HG03520 (cell line): ENCODE measurements around the gene CALY.
"Not testable (repeated sequence)": the region's sequence is repeated elsewhere in the genome, so short reads cannot be mapped to it uniquely, and the experiment has no call there.

Source experiments
- ATAC-seq: cut with Tn5 transposase; IDR thresholded peaks from one replicate; pipeline ENCODE4 v1.9.1; 2021; ENCODE audit warnings: mild to moderate bottlenecking, moderate library complexity; ENCODE audit not compliant: unreplicated experiment

CALY gene, protein sequence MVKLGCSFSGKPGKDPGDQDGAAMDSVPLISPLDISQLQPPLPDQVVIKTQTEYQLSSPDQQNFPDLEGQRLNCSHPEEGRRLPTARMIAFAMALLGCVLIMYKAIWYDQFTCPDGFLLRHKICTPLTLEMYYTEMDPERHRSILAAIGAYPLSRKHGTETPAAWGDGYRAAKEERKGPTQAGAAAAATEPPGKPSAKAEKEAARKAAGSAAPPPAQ

DNA sequence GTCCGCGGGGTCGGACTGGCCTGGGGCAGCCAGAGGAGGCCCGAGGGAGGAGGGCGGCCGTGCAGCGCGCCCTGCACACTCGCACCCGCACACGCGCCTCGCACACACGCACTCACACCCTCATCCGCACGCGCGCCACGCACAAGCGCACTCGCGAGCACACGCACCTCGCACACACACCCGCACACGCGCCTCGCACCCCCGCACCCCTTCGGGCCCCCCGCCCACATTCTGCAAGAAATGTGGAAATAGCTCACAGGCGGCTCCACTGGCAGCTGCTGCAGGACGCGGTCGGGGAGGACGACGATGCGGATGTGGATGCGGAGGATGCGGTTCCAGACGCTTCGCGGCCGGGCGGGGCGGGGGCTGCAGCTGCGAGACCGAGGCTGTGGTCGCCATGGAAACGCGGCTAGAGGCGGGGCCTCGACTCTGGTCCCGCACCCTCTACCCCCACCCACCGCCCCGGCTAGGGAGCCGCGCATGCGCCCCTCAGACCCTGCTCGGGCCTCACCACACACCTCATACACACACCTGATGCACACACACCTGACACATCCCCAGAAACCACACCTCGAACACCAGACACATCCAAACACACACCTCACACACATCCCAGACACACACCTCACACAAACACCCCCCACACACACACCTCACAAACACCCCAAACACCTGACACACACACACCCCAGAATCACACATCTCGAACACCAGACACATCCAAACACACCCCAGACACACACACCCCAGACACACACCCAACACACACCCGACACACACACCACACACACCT, at the start of gene CALY:
Gene CALY (minus strand): TSS at position 320 of the 793 bp plus-strand sequence. CDS start 7,907 bp downstream, outside the sequence.
- ATAC-seq, result no peak

DNA sequence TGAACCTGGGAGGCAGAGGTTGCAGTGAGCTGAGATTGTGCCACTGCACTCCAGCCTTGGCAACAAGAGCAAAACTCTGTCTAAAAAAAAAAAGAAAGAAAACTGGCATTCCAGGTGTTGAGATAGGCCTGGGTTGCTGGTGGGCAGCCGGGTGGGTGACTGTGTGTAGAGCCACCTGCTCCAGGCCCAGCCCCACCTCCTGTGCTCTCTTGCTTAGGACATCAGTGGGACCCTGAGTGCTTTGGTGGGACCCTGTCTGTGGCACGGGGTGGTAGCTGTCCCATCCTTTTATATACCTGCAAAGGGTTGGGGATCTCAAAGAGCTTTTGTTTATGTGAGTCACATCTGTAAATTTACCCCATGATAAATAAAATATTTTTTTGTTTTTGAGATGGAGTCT, 48.5 kb upstream of the CALY start:
- ATAC-seq, result no peak

DNA sequence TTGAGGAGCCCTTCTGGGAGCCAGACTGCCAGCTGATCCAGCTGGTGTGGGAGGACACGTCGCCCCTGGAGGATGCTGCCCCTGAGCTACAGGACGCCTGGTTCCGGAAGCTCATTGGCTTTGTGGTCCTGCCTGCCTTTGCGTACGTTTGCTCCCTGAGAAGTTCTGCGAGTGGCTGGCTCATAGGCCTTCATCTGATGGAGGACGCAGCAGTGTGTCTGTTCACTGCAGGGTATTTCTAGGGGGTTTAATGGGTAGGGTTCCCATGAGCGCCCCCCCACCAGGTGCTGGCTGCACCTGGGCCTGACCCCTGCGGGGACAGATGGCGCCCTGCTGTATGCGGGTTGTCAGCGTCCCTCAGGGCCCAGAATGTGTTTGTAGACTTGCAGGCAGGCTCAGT, 47.4 kb upstream of the CALY start:
- ATAC-seq, result no peak

DNA sequence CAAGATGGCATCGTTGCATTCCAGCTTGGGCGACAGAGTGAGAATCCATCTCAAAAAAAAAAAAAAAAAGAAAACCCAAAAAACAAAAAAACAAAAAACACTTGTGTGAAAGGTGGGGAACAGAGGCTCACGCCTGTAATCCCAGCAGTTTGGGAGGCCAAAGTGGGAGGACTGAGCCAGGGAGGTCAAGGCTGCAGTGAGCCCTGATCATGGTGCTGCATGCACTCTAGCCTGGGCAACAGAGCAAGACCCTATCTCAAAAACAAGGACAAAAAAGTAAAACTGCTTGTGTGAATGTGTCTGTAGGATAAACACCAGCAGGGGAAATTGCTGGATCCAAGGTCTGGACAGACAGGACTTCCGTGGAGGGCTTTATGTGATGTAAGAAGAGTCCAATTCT, 46.9 kb upstream of the CALY start:
- ATAC-seq, result no peak

DNA sequence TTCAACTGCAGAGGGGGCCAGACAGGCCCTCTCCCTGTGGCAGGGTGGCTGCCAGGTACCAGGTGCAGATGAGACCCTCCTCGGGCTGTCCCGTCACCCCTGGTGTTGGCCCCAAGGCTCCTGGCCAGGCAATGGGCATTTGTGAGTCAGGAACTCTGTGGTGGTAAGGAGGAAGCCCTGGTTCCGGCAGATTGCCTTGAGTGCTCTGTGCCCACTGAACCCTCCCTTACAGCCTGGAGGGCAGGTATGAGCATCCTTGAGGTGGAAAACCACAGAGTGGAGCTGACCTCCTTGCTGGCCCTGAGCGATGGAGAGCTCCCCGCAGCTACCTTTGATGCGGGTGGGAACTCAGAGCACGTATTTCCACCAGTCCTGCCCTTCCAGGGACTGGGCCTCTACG, 44.3 kb upstream of the CALY start:
- ATAC-seq, result no peak

DNA sequence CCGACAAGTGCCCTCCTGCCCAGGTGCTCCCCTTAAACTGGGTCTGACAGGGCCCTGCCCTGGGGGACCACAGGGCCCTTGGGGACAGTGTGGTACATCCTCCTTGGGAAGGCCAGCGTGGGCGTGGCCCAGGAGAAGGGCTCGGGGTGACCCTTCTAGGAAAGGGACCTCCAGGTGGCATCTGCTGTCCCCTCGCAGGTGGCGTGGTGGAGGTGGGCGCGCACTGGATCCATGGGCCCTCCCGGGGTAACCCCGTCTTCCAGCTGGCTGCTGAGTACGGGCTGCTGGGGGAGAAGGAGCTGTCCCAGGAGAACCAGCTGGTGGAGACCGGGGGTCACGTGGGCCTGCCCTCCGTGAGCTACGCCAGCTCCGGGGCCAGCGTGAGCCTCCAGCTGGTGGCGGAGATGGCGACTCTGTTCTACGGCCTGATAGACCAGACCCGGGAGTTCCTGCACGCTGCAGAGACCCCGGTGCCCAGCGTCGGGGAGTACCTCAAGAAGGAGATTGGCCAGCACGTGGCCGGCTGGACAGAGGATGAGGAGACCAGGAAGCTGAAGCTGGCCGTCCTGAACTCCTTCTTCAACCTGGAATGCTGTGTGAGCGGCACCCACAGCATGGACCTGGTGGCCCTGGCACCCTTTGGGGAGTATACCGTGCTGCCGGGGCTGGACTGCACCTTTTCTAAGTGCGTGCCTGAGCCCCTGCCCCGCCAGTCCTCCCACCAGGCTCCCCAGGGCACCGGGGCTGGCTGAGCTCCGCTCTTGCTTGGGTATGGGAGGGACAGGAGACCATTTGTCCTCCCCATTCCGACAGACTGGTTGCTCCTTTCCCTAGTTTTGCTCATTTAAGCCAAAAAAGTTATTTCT, 43.3 kb upstream of the CALY start:
- no peak for ATAC-seq

DNA sequence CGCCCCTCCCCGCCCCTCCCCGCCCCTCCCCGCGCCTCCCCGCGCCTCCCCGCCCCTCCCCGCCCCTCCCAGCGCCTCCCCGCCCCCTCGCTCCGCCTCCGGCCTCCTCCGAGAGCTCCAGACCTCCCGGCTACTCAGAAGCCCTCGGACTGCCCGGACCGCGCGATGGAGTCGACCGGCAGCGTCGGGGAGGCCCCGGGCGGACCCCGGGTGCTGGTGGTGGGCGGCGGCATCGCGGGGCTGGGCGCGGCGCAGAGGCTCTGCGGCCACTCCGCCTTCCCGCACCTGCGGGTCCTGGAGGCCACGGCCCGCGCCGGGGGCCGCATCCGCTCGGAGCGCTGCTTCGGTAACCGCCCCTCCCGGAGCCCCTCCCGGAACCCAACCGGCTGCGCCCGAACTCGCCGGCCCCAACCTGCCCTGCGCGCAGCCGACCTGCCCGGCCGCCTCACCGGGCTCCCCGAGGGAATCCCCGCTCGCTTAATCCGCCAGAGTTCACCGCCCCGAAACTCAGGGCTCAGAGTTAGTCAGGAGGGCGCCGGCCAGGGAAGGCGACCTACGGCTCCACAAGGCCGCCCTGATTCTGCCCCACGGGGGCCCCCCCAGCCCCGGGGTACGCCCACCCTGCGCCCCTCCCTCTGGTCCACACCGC, 42.6 kb upstream of the CALY start, which contains the start of gene PAOX:
Gene PAOX (plus strand): TSS at position 111 of the 649 bp plus-strand sequence. CDS start 55 bp downstream, at position 166.
- peak; percentile 48 for ATAC-seq

DNA sequence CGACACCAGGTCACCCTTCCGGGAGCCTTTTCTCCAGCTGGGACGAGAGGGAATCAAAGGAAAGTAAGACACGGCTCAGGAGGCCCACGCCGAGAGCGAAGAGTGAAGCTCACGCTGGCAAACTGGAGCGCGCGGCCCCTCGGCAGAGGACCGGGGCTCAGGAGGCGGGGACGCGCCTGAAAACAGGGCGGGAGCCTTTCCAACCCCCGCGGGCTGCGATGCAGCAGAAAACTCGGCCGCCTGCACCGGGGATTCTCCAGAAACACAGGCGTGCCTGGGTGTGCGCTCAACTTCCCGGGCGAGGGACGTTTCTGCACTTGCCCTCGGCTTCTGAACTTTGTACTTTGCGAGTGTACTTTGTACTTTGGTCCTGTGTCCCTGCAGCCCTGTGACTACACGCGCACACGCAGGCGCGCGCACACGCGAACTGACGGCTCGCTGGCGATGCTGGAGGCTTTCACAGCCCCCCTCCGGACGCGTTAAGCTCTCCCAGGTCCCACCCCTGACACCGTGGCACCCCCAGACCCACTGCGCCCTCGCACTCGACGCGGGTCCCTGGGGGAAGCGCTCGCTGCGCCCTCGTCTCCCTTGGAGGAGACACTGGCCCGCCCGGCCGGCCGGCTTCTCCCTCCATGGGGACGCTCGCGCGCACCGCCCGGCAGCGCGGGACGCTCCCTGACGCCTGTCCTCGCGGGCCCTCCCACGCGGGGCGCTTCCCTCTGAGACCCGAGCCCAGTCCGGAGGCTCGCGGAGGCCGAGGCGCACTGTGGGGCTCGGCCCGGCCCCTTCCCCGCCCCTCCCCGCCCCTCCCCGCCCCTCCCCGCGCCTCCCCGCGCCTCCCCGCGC, 41.8 kb upstream of the CALY start:
- ATAC-seq, result peak; percentile 34

DNA sequence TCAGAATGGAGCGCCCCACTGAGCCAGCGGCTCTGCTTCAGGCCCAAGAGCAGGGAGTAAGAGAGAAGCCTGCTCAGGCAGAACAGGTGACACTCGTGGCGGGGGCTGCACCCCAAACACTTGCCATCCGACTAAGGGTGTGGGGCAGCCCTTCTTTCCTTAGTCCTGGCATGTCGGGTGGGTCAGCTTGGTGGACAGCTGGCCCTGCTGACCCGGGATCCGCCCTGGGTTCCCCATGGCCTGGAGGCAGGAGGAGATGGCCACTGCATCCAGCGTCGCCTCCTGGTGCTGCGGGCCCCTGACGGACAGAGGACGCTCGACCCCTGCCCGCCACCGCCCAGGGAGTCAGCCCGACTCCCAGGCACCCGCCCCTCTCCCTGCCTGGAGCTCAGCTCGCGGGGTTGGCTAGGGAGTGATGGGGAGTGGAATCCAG, 41.1 kb upstream of the CALY start:
- no peak for ATAC-seq

DNA sequence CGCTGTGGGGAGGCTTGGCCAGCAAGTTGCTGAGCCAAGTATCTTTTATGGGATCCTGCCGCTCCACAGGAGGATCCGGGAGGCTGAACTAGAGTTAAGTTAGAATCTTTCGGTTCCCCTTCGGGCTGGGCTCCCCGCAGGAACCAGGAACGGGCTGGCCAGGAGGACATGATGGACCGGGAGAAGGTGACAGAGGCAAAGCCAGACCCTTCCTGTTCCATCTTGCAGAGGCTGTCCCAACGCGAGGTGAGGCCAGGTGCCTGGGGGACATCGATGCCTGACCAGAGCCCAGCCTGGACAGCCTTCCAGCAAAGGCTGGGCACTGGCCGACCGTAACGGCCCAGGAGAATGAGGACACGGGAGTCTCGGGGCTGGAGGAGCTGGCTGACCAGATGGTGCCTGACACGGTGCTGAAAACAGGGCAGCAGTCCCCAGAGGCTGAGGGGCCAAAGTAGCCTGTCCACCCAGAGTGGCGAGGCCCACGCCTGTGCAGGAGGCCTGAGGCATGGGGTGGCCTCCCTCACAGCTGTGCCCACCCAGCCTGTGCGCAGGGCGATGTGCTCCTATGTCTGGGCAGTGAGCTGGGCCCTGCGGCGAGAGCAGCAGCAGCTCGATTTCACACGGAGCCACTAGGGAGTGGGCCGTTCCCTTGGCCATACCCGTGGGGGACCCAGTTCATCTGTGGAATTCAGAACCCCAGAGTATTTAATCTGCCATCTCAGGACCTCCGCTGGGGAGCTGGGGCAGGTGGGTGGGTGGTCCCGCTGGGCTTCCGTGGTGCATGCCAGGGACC, 40.5 kb upstream of the CALY start:
- no peak for ATAC-seq

DNA sequence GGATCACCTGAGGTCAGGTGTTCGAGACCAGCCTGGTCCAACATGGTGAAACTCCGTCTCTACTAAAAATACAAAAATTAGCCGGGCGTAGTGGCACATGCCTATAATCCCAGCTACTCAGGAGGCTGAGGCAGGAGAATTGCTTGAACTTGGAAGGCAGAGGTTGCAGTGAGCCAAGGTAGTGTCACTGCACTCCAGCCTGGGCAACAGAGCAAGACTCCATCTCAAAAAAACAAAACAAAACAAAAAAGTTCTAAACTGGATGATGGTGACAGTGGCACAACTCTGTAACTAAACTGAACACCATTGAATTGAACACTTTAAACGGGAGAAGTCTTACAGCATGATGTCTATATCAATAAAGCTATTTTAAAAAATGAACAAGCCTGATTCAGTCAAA, 39.5 kb upstream of the CALY start:
- ATAC-seq, result not testable (repeated sequence)

DNA sequence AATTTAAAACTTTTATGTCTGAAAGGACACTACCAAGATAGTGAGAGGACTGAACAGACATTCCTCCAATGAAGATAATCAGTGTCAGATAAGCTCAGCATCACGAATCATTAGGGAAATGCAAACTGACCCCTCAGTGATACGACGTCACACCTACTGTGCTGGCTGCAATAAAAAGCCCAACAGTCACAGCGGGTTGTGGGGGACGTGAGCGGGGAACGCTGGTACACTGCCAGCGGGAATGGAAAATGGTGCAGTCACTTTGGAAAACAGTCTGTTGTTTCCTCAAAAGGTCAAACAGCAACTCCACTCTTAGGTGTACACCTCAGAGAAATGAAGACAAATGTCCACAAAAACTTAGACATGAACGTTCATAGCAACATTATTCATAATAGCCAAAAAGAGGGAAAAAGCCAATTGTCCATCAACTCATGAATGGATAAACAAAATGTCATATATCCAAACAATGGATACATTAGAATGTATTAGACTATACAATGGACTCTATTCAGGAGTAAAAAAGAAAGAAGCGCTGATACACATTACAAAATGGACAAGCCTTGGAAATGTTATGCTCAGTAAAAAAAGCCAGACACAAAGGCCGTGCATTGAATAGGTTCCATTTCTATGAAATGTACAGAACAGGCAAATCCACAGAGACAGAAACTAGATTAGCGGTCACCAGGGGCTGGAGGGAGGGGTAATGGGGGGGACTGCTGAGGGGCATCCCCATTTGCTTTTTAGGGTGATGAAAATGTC, 38.8 kb upstream of the CALY start:
- ATAC-seq, result no peak

DNA sequence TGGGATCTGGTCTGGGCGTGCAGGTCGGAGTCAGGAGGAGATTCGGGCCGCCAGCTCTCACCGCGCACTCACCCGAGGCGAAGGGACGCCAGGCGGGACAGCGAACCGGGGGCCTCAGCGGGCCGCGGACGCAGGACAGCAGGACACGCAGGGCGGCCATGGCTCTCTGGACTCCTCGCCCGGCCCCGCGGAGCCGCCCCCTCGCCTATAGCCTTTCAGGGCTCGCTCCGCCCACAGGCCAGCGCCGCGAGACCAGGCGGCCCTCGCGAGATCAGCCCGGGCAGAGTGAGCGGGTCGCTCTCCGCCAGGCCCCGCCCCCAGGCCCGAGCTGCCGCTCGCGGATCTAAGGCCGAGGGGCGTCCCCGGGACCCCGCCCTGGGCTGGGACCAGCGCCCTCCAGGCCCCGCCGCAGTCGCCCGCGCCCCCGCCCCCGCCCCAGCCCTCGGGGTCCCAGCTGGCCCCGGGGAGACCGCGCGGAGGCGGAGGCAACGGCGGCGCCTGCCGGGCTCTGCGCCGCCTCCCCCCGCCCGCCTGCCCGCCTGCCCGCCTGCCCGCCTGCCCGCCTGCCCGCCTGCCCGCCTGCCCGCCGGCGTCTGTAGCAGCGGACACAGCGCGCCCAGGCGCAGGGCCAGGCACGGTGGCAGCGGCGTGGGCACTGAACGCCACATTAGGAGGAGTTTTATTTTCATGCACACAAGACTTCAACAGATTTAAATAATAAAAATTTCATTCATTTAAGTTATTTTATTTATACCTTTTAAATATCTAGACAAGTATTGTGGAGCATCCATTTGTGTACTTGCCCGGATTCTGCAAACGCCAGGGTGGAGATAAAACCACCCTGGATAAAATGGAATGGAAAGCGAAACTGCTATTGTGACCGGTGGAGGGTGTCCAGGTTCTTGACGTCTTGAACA, 36.7 kb upstream of the CALY start, which contains the start of gene ECHS1:
Gene ECHS1 (minus strand): TSS at position 181 of the 917 bp plus-strand sequence. CDS start 21 bp downstream, at position 160.
- peak; percentile 93 for ATAC-seq

DNA sequence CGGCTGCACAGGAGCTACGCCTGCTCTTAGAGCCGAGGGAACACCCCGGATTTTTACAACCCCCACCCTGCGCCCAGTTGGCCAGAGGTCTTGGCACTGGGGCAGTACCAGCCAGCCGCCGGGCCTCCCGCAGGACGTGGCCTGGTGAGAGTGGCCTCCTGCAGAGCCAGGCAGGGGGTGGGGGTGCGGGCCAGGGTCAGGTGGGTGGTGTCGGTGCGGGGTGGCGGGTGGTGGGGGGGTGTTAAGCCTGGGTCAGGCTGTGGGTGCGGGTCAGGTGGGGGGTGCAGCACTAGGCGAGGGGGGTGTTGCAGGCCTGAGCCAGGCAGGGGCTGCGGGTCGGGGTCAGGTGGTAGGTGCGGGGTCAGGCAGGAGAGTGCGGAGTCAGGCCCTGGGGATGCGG, 35.8 kb upstream of the CALY start:
- no peak for ATAC-seq

DNA sequence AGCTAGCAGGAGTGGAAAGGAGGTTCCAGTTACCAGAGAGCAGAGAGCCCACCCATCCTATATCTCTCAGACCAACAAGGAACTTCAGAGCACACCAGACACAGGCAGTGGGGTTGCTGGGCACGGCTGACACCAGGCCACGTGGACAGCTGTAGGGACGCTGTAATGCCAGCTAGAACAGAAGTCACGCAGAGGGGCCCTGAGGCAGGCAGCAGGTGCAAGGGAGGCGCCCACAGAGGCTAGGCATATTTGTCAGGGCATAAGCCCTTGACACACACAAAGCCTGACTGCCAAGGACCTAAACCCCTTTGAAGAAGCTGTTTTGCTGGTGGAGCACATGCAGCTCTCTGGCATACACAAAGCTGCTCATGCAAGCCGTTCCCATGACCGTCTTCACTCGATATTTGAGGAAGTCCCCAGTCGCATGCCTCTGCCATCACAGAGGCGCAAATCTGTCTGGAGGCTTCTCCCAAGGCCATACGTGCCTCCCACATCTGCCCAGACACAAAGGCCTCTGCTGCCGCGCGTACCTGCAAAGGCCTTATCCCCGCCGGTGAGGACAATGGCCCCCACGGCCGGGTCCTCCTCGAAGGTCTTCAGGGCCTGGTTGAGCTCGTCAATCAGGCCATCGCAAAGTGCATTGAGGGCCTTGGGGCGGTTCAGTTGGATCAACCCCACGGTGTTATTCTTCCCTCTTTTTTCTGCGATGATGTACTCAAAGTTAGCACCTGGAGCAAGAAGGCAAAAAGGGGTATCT, 33.5 kb upstream of the CALY start:
- no peak for ATAC-seq

DNA sequence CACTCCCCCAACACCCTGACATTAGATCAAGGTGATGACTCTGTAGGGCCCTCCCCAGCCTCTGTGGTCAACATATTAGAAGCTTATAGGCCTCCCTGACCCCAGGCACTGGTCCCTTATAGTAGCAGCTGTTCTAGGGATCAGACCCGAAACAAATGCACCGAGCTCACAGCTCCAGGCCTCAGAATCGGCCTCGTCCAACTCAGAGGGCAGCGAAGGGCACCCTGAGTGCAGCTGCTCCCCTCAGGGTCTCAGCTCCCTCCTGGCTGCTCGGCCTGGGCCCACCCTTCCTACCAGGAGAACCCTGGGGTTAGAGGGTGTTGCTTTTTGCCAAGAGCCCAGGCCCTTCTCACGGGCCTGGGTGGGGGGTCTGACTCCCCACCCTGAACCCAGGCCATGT, 31.5 kb upstream of the CALY start:
- ATAC-seq, result no peak

DNA sequence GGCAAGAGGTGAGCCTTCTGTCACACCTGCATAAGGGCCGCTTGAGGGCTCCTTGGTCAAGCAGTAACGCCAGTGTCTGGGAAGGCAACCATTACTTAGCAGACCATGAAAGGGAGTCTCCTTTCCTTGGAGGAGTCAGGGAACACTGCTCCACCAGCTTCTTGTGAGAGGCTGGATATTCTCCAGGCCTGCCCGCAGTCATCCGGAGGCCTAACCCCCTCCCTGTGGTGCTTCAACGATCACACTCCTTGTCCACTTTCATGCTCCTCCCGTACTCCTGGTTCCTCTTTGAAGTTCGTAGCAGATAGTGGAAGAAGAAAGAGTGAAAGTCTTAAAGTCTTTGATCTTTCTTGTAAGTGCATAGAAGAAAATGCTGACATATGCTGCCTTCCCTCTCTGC, 30.8 kb upstream of the CALY start:
- ATAC-seq, result not testable (repeated sequence)
